NCI-H510A treated with DMSO at 0.1 percent for 48 hours (cell line): ENCODE results near the gene TIRAP.
"Not testable (repeated sequence)": the region's sequence is repeated elsewhere in the genome, so short reads cannot be mapped to it uniquely, and the experiment has no call there.

ENCODE experiments used
- DNase-seq: peaks from one replicate; lab custom pipeline; 2025; lab: John Stamatoyannopoulos, UW

The TIRAP gene

GRCh38 chr11:126284829-126285228, 1.9 kb downstream of the TIRAP start:
- DNase-seq = peak; percentile 90

- no peak for DNase-seq
Measured at GRCh38 chr11:126288237-126288636, 5.3 kb downstream of the TIRAP start.

- no peak for DNase-seq
Measured at GRCh38 chr11:126290887-126291286, 8.0 kb downstream of the TIRAP start.

GRCh38 chr11:126293726-126294125, 10.8 kb downstream of the TIRAP start:
- DNase-seq = no peak

GRCh38 chr11:126297004-126297403, 14.1 kb downstream of the TIRAP start:
- DNase-seq = no peak

- peak; percentile 94 for DNase-seq
Measured at GRCh38 chr11:126303623-126304456, 20.9 kb downstream of the TIRAP start, which contains the start of gene DCPS. Gene DCPS, plus strand, starts transcription at chr11:126304060. Its CDS starts 21 bp downstream, at chr11:126304081.

GRCh38 chr11:126304457-126305075, 21.7 kb downstream of the TIRAP start:
- DNase-seq = no peak

- DNase-seq = no peak
Measured at GRCh38 chr11:126305699-126306098, 22.8 kb downstream of the TIRAP start.

GRCh38 chr11:126307706-126308105, 24.8 kb downstream of the TIRAP start:
- peak; percentile 13 for DNase-seq

- no peak for DNase-seq
Measured at GRCh38 chr11:126308271-126308671, 25.4 kb downstream of the TIRAP start.

- DNase-seq = not testable (repeated sequence)
Measured at GRCh38 chr11:126308771-126309170, 25.9 kb downstream of the TIRAP start.

- peak; percentile 72 for DNase-seq
Measured at GRCh38 chr11:126310200-126310991, 27.5 kb downstream of the TIRAP start.

- no peak for DNase-seq
Measured at GRCh38 chr11:126310992-126311310, 28.1 kb downstream of the TIRAP start.

- DNase-seq = no peak
Measured at GRCh38 chr11:126311401-126312291, 28.8 kb downstream of the TIRAP start.

GRCh38 chr11:126312961-126313360, 30.1 kb downstream of the TIRAP start:
- no peak for DNase-seq

- no peak for DNase-seq
Measured at GRCh38 chr11:126313826-126314225, 30.9 kb downstream of the TIRAP start.

GRCh38 chr11:126317432-126317755, 34.5 kb downstream of the TIRAP start:
- no peak for DNase-seq

- no peak for DNase-seq
Measured at GRCh38 chr11:126317756-126318573, 35.1 kb downstream of the TIRAP start.

GRCh38 chr11:126318574-126319373, 35.9 kb downstream of the TIRAP start:
- DNase-seq = no peak

- no peak for DNase-seq
Measured at GRCh38 chr11:126319374-126319740, 36.5 kb downstream of the TIRAP start.
